Measurements from ENCODE around the gene EPC1. TPM values are rescaled to one million over a fixed set of nuclear protein-coding genes. Genes with fewer than 3 reads are reported as not detected.
"Not testable (repeated sequence)": the region's sequence is repeated elsewhere in the genome, so short reads cannot be mapped to it uniquely, and the experiment has no call there.

Gene EPC1
- total RNA-seq, 1 donor from 2014 or later, result 27.1 TPM

DNA sequence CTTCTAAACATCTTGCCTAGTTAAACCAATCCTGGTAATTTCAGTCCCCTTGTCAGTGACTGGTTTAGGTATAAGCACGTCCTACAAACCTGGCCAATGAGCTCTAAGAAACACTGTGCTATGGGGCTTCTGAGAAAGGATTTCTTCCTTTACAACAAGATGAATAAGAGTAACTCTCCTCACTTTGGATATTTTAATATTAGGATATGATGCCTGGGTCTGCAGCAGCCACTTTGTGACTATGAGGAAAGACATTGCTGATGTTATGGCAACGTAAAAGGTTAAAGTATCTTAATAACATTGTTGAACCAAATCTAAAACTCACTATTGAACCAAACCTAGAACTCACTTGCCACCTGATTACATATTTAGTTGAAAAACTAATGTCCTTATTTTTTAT lies 26.5 kb upstream of the EPC1 start:
- no peak for DNase-seq (ENCODE audit: low spot score)
- intact Hi-C loops (cut with DNase I), result loop anchor here (10.0 kb wide), 1 partner anchor 319 kb away; the partner anchor contains the start of gene KIF5B

DNA sequence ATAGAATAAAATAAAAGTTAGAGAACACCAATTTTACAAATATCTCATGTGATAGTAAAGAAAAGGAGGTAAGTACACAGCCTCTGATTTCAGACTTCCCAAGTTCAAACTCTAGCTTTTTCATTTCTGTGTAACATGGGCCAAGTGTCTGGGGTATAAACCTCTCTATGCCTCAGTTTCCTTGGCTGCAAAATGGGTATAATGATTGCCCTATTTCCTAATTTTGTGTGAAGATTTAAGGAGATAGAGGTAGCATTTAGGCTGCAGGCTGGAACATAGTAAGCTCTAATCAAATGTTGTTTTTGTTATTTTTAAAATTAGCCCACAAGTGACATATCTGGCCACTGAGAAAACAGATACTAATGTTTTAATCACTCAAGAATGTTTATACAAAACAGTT lies 26.1 kb upstream of the EPC1 start:
- no peak for DNase-seq (ENCODE audit: low spot score)
- intact Hi-C loops (cut with DNase I), result loop anchor here (10.0 kb wide), 1 partner anchor 318 kb away; the partner anchor contains the start of gene KIF5B

GRCh38 chr10:32372000-32372875 lies 25.3 kb upstream of the EPC1 start:
- DNase-seq (ENCODE audit: low spot score), result no peak
- intact Hi-C loops (cut with DNase I), result loop anchor here (10.0 kb wide), 1 partner anchor 317 kb away; the partner anchor contains the start of gene KIF5B

- no peak for DNase-seq (ENCODE audit: low spot score)
- intact Hi-C loops (cut with DNase I), result loop anchor here (10.0 kb wide), 1 partner anchor 316 kb away; the partner anchor contains the start of gene KIF5B
Measured at GRCh38 chr10:32371101-32371500, 24.1 kb upstream of the EPC1 start.

- intact Hi-C loops (cut with DNase I), result loop anchor here (5.0 kb wide), 2 partner anchors 111 to 176 kb away; no protein-coding TSS in a partner anchor
- DNase-seq (ENCODE audit: low spot score), result peak; percentile 80
Measured at GRCh38 chr10:32367793-32368453, 21.0 kb upstream of the EPC1 start.

DNA sequence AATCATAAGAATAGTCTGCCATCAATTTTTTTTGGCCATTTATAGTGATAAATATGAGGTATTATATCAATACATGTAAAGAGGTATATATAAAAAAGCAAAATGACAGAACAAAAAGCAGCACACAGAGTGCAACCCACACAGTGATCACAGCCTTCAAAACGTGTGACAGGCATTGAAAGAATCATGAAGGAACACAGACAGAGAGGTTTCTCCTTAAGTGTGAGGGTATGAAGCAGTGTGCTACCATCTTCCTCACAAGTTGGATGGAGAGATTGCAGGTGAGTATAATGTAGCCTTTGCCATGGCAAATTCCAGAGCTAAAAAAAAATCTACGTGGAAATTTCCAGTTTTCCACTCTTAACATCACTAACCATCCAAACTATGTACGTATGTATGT lies 19.6 kb upstream of the EPC1 start:
- DNase-seq (ENCODE audit: low spot score), result no peak
- intact Hi-C loops (cut with DNase I), result loop anchor here (5.0 kb wide), 2 partner anchors 109 to 174 kb away; no protein-coding TSS in a partner anchor

DNA sequence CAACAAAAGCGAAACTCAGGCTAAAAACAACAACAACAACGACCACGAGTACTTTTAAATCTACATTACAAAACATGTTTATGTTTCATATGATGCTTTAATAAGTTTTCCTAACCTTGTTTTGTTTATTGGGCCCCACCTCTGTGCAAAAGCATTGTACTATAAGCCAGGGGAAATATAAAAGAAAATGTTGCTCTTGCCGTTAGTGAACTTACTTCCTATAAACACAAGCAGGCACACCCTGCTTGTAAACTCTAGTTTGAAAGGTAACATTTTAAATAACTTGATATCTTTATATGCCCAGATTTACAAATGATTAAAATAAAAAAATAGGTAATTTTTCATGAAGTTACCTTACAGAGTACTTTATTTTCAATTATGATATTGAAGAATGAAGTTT lies 19.2 kb upstream of the EPC1 start:
- intact Hi-C loops (cut with DNase I), result loop anchor here (5.0 kb wide), 2 partner anchors 109 to 174 kb away; no protein-coding TSS in a partner anchor
- no peak for DNase-seq (ENCODE audit: low spot score)

- DNase-seq (ENCODE audit: low spot score), result not testable (repeated sequence)
- intact Hi-C loops (cut with DNase I), result loop anchor here (5.0 kb wide), 2 partner anchors 108 to 173 kb away; no protein-coding TSS in a partner anchor
Measured at GRCh38 chr10:32365404-32365803, 18.4 kb upstream of the EPC1 start.

GRCh38 chr10:32362571-32362970 lies 15.6 kb upstream of the EPC1 start:
- no peak for DNase-seq (ENCODE audit: low spot score)
- intact Hi-C loops (cut with DNase I), result no loop called here

DNA sequence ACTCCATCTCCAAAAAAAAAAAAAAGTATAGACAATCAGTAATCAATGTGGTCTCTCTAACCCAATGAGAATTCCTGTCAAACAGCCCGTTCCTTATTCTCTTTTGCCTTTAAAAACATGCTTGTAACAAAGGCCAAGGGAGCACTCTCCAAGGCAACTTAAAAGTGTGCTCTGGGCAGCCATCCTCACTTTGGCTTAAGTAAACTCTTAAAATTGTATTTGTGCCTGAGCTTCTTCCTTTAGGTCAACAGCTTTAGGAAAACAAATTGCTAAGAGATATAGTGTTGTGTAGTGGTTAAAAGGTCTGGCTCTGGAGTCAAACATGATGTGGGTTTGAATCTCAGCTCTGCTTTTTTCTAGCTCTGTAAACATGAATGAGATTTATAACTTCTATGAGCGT lies 13.9 kb upstream of the EPC1 start:
- intact Hi-C loops (cut with DNase I), result no loop called here
- no peak for DNase-seq (ENCODE audit: low spot score)

GRCh38 chr10:32360241-32360640 lies 13.3 kb upstream of the EPC1 start:
- no peak for DNase-seq (ENCODE audit: low spot score)
- intact Hi-C loops (cut with DNase I), result no loop called here

GRCh38 chr10:32357056-32357735 lies 10.2 kb upstream of the EPC1 start:
- intact Hi-C loops (cut with DNase I), result no loop called here
- no peak for DNase-seq (ENCODE audit: low spot score)

- intact Hi-C loops (cut with DNase I), result not testable (repeated sequence)
Measured at GRCh38 chr10:32354690-32355089, 7.7 kb upstream of the EPC1 start.

DNA sequence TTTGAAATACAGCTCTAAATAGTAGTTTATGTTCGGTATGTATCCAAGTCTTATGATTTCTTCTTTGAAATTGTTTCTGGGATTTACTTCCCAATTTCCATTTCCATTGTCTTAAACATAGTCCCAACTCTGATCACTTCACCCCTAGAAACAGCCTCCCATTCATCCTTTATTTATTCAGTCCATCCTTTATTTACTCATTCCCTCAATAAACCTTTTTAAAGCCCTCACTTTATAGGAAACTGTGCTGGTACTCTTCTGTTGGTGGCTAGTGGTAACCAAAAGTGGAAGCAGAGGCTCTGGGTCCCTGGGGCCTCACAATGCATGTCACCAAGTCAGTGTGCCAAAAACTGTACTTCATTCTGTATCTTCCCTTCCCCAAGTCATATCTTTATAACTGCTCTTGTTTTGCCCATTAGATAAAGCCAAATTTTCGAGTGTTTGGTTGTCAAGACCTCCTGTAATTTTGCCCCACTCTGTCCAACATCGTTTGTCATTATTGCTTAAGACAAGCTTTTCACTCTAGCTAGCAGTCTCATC lies 3.9 kb upstream of the EPC1 start:
- intact Hi-C loops (cut with DNase I), result no loop called here

More at GRCh38 chr10:32354690-32355089, 7.7 kb upstream of the EPC1 start:
- DNase-seq (ENCODE audit: low spot score), result not testable (repeated sequence)

GRCh38 chr10:32349968-32350738 lies 3.2 kb upstream of the EPC1 start:
- intact Hi-C loops (cut with DNase I), result loop anchor here (5.0 kb wide), 1 partner anchor 293 kb away; the partner anchor contains the start of gene KIF5B
- DNase-seq (ENCODE audit: low spot score), result no peak

More for the DNA sequence above, 3.9 kb upstream of the EPC1 start:
- DNase-seq (ENCODE audit: low spot score), result no peak

GRCh38 chr10:32349199-32349585 lies 2.2 kb upstream of the EPC1 start:
- no peak for DNase-seq (ENCODE audit: low spot score)
- intact Hi-C loops (cut with DNase I), result loop anchor here (5.0 kb wide), 1 partner anchor 292 kb away; the partner anchor contains the start of gene KIF5B

DNA sequence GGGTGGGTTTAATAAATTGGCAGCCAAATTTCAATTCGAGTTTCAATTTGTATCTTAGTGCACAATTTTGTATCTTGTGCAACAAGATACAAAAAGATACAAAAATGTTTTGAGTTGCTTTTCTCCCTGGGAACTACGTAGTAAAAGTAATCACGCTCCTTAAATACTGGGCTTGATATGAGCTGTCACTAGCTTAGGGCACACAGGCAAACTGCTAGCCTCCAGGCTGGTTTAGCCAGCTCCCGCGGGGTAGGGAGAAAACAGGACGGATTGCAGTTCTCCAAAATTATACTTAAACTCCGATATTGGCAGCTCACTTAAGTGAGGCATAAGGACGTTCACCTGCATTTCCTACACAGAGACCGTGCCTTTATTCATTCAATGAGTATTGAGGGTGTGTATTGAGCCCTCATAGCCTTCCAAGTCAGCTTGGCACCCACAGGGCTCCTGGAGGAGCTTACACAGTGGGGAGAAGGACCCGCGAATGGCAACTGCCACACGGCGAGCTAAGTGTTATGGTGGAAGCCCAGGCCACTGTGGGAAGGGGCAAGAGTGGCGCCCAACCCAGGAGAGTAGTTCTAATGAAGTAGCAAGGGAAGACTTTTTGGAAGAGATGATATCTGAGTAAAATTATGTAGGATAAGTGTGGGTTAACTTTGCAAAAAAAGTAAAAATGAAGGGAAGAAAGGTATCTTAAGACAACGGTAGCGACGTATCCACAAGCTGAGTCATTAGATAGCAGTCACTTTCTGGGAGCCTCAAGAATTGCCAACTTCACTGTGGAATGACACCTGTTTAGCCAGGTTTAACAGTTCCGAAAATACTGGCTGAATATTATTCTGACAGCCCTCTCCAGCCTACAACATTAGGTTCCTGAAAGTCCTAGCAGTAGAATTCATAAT lies 1.6 kb upstream of the EPC1 start:
- no peak for DNase-seq (ENCODE audit: low spot score)
- intact Hi-C loops (cut with DNase I), result loop anchor here (5.0 kb wide), 1 partner anchor 291 kb away; the partner anchor contains the start of gene KIF5B

Measured in cardiac septum (tissue), 1 donor.